Endothelial cell of umbilical vein (primary cell): Measurements from ENCODE around the gene GNPTAB.
"Not testable (repeated sequence)": the region's sequence is repeated elsewhere in the genome, so short reads cannot be mapped to it uniquely, and the experiment has no call there.

Source experiments
- JUN ChIP-seq: IDR thresholded peaks from 2 replicates; pipeline ENCODE4 v1.6.1; 2011; ENCODE audit warnings: borderline replicate concordance, low read depth; ENCODE audit not compliant: insufficient read length, insufficient read depth
- POLR2AphosphoS5 ChIP-seq: IDR thresholded peaks from 2 replicates; pipeline ENCODE4 v1.6.1; 2012; ENCODE audit warnings: low read depth, mild to moderate bottlenecking, control low read depth, low read length, moderate library complexity; ENCODE audit not compliant: insufficient read depth
- TF ChIP-seq, protein P1 (sequence below), 2 donors: IDR thresholded peaks; 1 replicate in 1 of 2; 2 replicates in 1 of 2; pipeline ENCODE4 v1.5.1; 2011; ENCODE audit warnings: low read length in 2 of 2, mild to moderate bottlenecking in 2 of 2, moderate library complexity in 2 of 2, control low read depth in 1 of 2, inconsistent platforms in 1 of 2, low read depth in 1 of 2; ENCODE audit not compliant: insufficient read depth in 1 of 2; ENCODE audit errors: extremely low read depth in 1 of 2

DNA sequence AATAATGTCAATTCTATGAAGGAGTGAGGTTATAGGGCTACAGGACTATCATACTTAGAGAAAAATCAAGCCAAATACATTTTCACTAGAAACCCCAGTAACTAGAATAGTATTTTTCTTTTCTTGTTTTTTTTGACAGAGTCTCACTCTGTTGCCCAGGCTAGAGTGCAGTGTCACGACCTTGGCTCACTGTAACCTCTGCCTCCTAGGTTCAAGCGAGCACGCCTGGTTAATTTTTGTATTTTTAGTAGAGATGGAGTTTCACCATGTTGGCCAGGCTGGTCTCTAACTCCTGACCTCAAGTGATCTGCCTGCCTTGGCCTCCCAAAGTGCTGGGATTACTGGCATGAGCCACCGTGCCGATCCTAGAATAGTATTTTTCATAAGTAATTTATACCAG is 96.3 kb downstream of the GNPTAB start:
- not testable (repeated sequence) for TF ChIP-seq JUN, POLR2AphosphoS5
- TF ChIP-seq, protein P1, sequence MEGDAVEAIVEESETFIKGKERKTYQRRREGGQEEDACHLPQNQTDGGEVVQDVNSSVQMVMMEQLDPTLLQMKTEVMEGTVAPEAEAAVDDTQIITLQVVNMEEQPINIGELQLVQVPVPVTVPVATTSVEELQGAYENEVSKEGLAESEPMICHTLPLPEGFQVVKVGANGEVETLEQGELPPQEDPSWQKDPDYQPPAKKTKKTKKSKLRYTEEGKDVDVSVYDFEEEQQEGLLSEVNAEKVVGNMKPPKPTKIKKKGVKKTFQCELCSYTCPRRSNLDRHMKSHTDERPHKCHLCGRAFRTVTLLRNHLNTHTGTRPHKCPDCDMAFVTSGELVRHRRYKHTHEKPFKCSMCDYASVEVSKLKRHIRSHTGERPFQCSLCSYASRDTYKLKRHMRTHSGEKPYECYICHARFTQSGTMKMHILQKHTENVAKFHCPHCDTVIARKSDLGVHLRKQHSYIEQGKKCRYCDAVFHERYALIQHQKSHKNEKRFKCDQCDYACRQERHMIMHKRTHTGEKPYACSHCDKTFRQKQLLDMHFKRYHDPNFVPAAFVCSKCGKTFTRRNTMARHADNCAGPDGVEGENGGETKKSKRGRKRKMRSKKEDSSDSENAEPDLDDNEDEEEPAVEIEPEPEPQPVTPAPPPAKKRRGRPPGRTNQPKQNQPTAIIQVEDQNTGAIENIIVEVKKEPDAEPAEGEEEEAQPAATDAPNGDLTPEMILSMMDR (IDR thresholded peaks at IDR 0.05; ENCODE audit: extremely low read depth in 1 of 2, insufficient read depth in 1 of 2, low read depth in 1 of 2, low read length in 2 of 2): not testable (repeated sequence)
